Measurements from ENCODE around the gene TM9SF4.
A peak's percentile ranks its signal among the peaks of the same experiment; 100 is the strongest.

Gene TM9SF4

DNA sequence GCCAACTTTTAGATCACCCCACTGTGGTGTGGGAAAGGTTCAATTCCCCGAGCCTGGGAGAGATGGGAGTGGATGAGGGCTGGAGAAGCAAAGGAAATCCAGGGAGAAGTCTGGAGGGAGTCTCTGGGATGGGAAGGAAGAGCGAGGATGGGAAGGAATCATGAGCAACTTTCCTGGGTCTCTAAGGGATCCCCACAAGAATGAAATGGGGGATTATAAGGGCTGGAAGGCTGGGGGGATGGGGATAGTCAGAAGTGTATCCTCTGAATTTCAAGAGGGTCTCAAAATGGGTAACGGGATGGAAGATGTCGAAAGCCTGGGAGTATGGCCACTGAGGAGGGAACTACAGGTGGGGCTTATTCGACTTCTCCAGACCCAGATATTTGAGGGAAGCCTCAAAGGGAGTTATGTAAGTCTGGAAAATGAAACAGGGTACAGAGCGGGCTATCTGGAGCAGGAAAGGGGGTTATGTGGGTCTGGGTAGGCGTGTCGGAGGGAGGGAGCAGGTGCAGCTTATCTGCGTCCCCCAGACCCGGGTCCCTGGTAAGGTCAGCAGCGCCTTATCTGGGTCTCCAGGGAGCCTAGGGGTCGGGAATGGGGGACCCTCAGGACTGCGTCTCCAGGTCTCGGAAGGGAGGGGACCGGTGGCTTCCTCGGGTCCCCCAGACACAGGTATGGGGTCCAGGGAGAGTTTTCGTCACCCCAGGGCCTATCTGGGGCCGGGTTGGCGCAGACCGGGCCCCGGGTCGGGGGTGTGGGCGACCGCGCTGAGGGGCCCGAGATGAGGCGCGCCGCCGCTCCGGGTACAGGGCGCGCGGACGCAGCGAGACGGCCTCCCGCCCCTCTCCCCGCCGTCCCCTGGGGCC, 97.5 kb downstream of the TM9SF4 start:
- TF ChIP-seq, protein P1, sequence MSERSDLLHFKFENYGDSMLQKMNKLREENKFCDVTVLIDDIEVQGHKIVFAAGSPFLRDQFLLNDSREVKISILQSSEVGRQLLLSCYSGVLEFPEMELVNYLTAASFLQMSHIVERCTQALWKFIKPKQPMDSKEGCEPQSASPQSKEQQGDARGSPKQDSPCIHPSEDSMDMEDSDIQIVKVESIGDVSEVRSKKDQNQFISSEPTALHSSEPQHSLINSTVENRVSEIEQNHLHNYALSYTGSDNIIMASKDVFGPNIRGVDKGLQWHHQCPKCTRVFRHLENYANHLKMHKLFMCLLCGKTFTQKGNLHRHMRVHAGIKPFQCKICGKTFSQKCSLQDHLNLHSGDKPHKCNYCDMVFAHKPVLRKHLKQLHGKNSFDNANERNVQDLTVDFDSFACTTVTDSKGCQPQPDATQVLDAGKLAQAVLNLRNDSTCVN (tag by site-specific recombination; optimal IDR thresholded peaks at IDR 0.05), result peak; percentile 45
- peak; percentile 57; the same call in 1 of the 2 replicates for TF ChIP-seq KLF9 (tag by site-specific recombination; IDR thresholded peaks at IDR 0.05; ENCODE audit: low read depth)
- no peak for TF ChIP-seq ZNF623 (tag by site-specific recombination; IDR thresholded peaks at IDR 0.05)
- 0 out of 2 replicates have a peak, but pooled peaks have one; percentile 22 for TF ChIP-seq REST (tag by site-specific recombination; IDR thresholded peaks at IDR 0.05)
- TF ChIP-seq ZNF843 (tag by site-specific recombination; IDR thresholded peaks at IDR 0.05), result no peak
- peak; percentile 52; the same call in 1 of the 2 replicates for TF ChIP-seq IKZF3 (tag by site-specific recombination; IDR thresholded peaks at IDR 0.05)
- peak; percentile 38; the same call in 1 of the 2 replicates for TF ChIP-seq ZBTB20 (tag by site-specific recombination; IDR thresholded peaks at IDR 0.05)
- TF ChIP-seq ZNF76 (tag by site-specific recombination; IDR thresholded peaks at IDR 0.05; ENCODE audit: borderline replicate concordance, low read depth), result no peak
- peak; percentile 47; the same call in 1 of the 2 replicates for TF ChIP-seq ZBTB48 (tag by site-specific recombination; IDR thresholded peaks at IDR 0.05)
- no peak for TF ChIP-seq SP2 (tag by site-specific recombination; IDR thresholded peaks at IDR 0.05)
- ChIA-PET POLR2A (no interaction called here), CTCF (interaction anchor here (0.6 kb wide), 1 partner anchor 278 kb away, joined by 3 read pairs; no protein-coding TSS in a partner anchor)
- no peaks in the 10 kb centered on the region for H3K9me3 ChIP-seq (ENCODE audit: control insufficient read depth, insufficient read depth, low read depth, low read length)
- peaks cover 0 to 70% of the 10 kb centered on the region in 2 experiments; a peak in 2 of 3 replicates for H3K36me3 ChIP-seq (ENCODE audit: control insufficient read depth in 2 of 2, insufficient read depth in 1 of 2, low read length in 2 of 2)
- H3K27ac ChIP-seq (ENCODE audit: extremely low read depth, low read depth, low read length), result peak overlapping the region; percentile 89
- peaks cover 6% of the 10 kb centered on the region for H3K4me1 ChIP-seq (ENCODE audit: control insufficient read depth, insufficient read depth, low read length)
- peak overlapping the region; percentile 86 for H3K4me3 ChIP-seq (ENCODE audit: low read depth, low read length)

- Histone ChIP-seq H3K4me3 (ENCODE audit: low read depth, low read length) (peak within 1 kb of the TSS; percentile 93), H3K9me3 (ENCODE audit: control insufficient read depth, insufficient read depth, low read depth, low read length) (no peaks in the 10 kb centered on the region), H3K4me1 (ENCODE audit: control insufficient read depth, insufficient read depth, low read length) (peaks cover 6% of the 10 kb centered on the region), H3K27ac (ENCODE audit: extremely low read depth, low read depth, low read length) (peak within 1 kb of the TSS; percentile 89), H3K36me3 (ENCODE audit: control insufficient read depth in 2 of 2, insufficient read depth in 1 of 2, low read length in 2 of 2) (peaks cover 6 to 70% of the 10 kb centered on the region in 2 experiments; a peak in 2 of 3 replicates)
- CTCF ChIA-PET, result no interaction called here
- POLR2A ChIA-PET, result no interaction called here
- TF ChIP-seq ZNF776 (tag by site-specific recombination; IDR thresholded peaks at IDR 0.05; ENCODE audit: borderline replicate concordance) (no peak), ZNF248 (tag by site-specific recombination; IDR thresholded peaks at IDR 0.05) (no peak), ZBTB48 (tag by site-specific recombination; IDR thresholded peaks at IDR 0.05) (no peak), ZNF777 (tag by site-specific recombination; IDR thresholded peaks at IDR 0.05; ENCODE audit: borderline replicate concordance) (no peak), ZFHX2 (tag by site-specific recombination; conservative IDR thresholded peaks at IDR 0.05) (peak; percentile 33; the same call in 1 of the 2 replicates), ZSCAN23 (tag by site-specific recombination; IDR thresholded peaks at IDR 0.05) (no peak), ZNF639 (tag by site-specific recombination; IDR thresholded peaks at IDR 0.05) (no peak; the same call in 1 of the 2 replicates), ZNF426 (tag by site-specific recombination; IDR thresholded peaks at IDR 0.05) (no peak), ZBTB17 (tag by site-specific recombination; IDR thresholded peaks at IDR 0.05) (no peak), KLF8 (tag by site-specific recombination; IDR thresholded peaks at IDR 0.05) (no peak), ZNF239 (tag by site-specific recombination; IDR thresholded peaks at IDR 0.05) (no peak), ZFP3 (tag by site-specific recombination; IDR thresholded peaks at IDR 0.05; ENCODE audit: low read depth) (no peak), ZNF624 (tag by site-specific recombination; IDR thresholded peaks at IDR 0.05) (no peak), MEIS1 (CRISPR knock-in tag; IDR thresholded peaks at IDR 0.05; ENCODE audit: borderline replicate concordance) (no peak), ZNF23 (tag by site-specific recombination; IDR thresholded peaks at IDR 0.05; ENCODE audit: borderline replicate concordance) (no peak), ZNF394 (tag by site-specific recombination; IDR thresholded peaks at IDR 0.05; ENCODE audit: borderline replicate concordance) (0 out of 2 replicates have a peak, but pooled peaks have one; percentile 11), ZNF311 (tag by site-specific recombination; IDR thresholded peaks at IDR 0.05; ENCODE audit: borderline replicate concordance) (no peak), ZNF169 (tag by site-specific recombination; IDR thresholded peaks at IDR 0.05) (no peak)
These were observed 98.3 kb downstream of the TM9SF4 start, which contains the start of the genes PLAGL2 and POFUT1 for GRCh38 chr20:32207626-32208498. PLAGL2 (minus strand) TSS chr20:32207743; CDS start chr20:32202178, 5,565 bp downstream. POFUT1 (plus strand) TSS chr20:32207880; CDS start chr20:32207942, 62 bp downstream.
